Activated CD8-positive, alpha-beta memory T cell treated with anti-CD3 and anti-CD28 coated beads, Interleukin-2, amount 50 U/mL, for 1 hour (primary cell): ENCODE data around the gene PDYN.

Experiments used
- DNase-seq: peaks from one replicate; pipeline ENCODE4 v3.0.0-alpha.2; 2020; ENCODE audit errors: extremely low read depth

The PDYN gene

GRCh38 chr20:1952737-1953530 lies 40.9 kb downstream of the PDYN start:
- DNase-seq = no peak

GRCh38 chr20:1951436-1952115 lies 42.3 kb downstream of the PDYN start:
- DNase-seq = no peak

GRCh38 chr20:1950836-1951235 lies 43.0 kb downstream of the PDYN start:
- no peak for DNase-seq

- no peak for DNase-seq
These were observed 44.3 kb downstream of the PDYN start for GRCh38 chr20:1949347-1950100.

- no peak for DNase-seq
These were observed 46.4 kb downstream of the PDYN start for GRCh38 chr20:1947535-1947846.

GRCh38 chr20:1946762-1947534 lies 46.9 kb downstream of the PDYN start:
- no peak for DNase-seq

- no peak for DNase-seq
These were observed 47.5 kb downstream of the PDYN start for GRCh38 chr20:1946442-1946761.

- no peak for DNase-seq
These were observed 48.2 kb downstream of the PDYN start for GRCh38 chr20:1945660-1946059.

- no peak for DNase-seq
These were observed 48.7 kb downstream of the PDYN start for GRCh38 chr20:1945134-1945618.

- no peak for DNase-seq
These were observed 49.3 kb downstream of the PDYN start for GRCh38 chr20:1944345-1945091.

GRCh38 chr20:1943275-1944002 lies 50.4 kb downstream of the PDYN start:
- no peak for DNase-seq

- DNase-seq = no peak
These were observed 51.2 kb downstream of the PDYN start for GRCh38 chr20:1942486-1943274.

GRCh38 chr20:1942061-1942460 lies 51.8 kb downstream of the PDYN start:
- no peak for DNase-seq

GRCh38 chr20:1941226-1941625 lies 52.6 kb downstream of the PDYN start:
- no peak for DNase-seq

GRCh38 chr20:1940581-1940980 lies 53.3 kb downstream of the PDYN start:
- DNase-seq = no peak

GRCh38 chr20:1939270-1939595 lies 54.6 kb downstream of the PDYN start:
- DNase-seq = no peak

- no peak for DNase-seq
These were observed 55.2 kb downstream of the PDYN start for GRCh38 chr20:1938464-1939269.

GRCh38 chr20:1937316-1937976 lies 56.4 kb downstream of the PDYN start:
- DNase-seq = no peak
